Gastrocnemius medialis (tissue), 4 donors: Measurements from ENCODE around the gene DMGDH.

Experiments used
- POLR2A ChIP-seq, 2 donors: fragments of 450-650 bp; IDR thresholded peaks; one replicate each; pipeline ENCODE4 v1.6.1; 2017; ENCODE audit warnings: antibody characterized with exemption in 2 of 2, mild to moderate bottlenecking in 2 of 2, moderate library complexity in 2 of 2
- TF ChIP-seq, protein P1 (sequence below), 5 experiments: fragments of 450-650 bp in 3 of 5; fragments of 200-600 bp in 2 of 5; sonication (generic) in 2 of 5; IDR thresholded peaks in 4 of 5; conservative IDR thresholded peaks in 1 of 5; 1 replicate in 4 of 5; 2 replicates in 1 of 5; pipeline ENCODE4 v1.5.1; 2016 to 2019; ENCODE audit warnings: antibody characterized with exemption in 5 of 5, mild to moderate bottlenecking in 3 of 5, moderate library complexity in 3 of 5

DNA sequence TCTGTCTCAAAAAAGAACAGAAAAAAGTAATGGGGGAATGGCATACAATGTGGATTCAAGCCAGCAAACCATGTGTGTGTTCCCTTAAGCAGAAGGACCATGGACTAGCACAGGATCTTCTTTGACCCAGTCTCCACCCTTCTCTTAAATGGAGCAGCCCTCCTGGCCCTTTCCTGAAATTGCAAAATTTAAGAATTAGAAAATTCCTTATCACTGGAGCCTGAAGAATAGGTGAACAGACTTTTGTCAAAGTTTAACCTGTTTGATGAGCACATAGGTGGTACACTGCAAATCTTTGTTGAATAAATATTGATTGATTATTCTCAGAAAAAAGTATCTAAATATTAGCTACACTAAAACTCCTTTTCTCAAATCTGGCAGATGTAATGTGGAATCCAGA lies 12.6 kb downstream of the DMGDH start:
- TF ChIP-seq, protein P1, sequence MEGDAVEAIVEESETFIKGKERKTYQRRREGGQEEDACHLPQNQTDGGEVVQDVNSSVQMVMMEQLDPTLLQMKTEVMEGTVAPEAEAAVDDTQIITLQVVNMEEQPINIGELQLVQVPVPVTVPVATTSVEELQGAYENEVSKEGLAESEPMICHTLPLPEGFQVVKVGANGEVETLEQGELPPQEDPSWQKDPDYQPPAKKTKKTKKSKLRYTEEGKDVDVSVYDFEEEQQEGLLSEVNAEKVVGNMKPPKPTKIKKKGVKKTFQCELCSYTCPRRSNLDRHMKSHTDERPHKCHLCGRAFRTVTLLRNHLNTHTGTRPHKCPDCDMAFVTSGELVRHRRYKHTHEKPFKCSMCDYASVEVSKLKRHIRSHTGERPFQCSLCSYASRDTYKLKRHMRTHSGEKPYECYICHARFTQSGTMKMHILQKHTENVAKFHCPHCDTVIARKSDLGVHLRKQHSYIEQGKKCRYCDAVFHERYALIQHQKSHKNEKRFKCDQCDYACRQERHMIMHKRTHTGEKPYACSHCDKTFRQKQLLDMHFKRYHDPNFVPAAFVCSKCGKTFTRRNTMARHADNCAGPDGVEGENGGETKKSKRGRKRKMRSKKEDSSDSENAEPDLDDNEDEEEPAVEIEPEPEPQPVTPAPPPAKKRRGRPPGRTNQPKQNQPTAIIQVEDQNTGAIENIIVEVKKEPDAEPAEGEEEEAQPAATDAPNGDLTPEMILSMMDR (IDR thresholded peaks at IDR 0.05 in 4 of 5, conservative IDR thresholded peaks at IDR 0.05 in 1 of 5) = no peak
- TF ChIP-seq POLR2A (IDR thresholded peaks at IDR 0.05) = no peak
